Measurements from ENCODE around the gene PAM.

PAM gene

DNA sequence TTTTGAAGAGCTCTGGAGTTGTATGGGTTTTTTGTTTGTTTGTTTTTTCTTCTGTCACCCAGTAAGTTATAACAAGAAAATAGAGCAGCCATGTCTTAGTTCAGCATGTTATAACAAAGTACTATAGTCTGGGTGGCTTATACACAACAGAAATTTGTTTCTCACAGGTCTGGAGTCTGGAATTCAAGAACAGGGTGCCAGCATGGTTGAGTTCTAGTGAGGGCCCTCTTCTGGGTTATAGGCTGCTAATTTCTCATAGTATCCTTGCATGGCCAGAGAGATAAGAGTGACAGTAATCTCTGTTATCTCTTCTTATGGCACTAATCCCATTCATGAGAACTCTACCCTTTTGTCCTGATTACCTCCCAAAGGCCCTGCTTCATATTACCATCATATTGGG lies 250.2 kb downstream of the PAM start:
- TF ChIP-seq, protein P1, sequence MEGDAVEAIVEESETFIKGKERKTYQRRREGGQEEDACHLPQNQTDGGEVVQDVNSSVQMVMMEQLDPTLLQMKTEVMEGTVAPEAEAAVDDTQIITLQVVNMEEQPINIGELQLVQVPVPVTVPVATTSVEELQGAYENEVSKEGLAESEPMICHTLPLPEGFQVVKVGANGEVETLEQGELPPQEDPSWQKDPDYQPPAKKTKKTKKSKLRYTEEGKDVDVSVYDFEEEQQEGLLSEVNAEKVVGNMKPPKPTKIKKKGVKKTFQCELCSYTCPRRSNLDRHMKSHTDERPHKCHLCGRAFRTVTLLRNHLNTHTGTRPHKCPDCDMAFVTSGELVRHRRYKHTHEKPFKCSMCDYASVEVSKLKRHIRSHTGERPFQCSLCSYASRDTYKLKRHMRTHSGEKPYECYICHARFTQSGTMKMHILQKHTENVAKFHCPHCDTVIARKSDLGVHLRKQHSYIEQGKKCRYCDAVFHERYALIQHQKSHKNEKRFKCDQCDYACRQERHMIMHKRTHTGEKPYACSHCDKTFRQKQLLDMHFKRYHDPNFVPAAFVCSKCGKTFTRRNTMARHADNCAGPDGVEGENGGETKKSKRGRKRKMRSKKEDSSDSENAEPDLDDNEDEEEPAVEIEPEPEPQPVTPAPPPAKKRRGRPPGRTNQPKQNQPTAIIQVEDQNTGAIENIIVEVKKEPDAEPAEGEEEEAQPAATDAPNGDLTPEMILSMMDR (IDR thresholded peaks at IDR 0.05; ENCODE audit: insufficient read depth, low read length, poor library complexity, severe bottlenecking) = no peak
- Histone ChIP-seq H3K27me3 (replicated peaks; ENCODE audit: control insufficient read depth, insufficient read depth, low read length) (no peaks in the 10 kb centered on the region), H3K36me3 (ENCODE audit: control insufficient read depth, insufficient read depth, low read length) (no peaks in the 10 kb centered on the region), H3K4me3 (replicated peaks; ENCODE audit: low read depth, low read length) (no peak overlapping the region)
- no peak for DNase-seq (ENCODE audit: extremely low read depth, insufficient read length)

DNA sequence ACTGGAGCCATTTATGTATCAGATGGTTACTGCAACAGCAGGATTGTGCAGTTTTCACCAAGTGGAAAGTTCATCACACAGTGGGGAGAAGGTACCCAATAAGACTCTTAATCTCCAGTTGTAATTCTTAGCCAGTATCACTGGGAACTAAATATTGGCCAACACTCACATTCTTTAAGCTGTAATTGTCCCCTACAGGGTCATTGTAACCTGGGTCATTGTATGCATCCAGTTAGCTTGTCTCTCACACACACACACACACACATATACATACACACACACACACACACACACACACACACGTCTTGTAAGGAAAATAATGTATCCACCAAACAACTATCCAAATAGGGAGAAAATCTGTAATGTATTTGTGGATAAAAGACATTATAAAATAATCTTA lies 251.8 kb downstream of the PAM start:
- Histone ChIP-seq H3K36me3 (ENCODE audit: control insufficient read depth, insufficient read depth, low read length) (no peaks in the 10 kb centered on the region), H3K27me3 (replicated peaks; ENCODE audit: control insufficient read depth, insufficient read depth, low read length) (no peaks in the 10 kb centered on the region), H3K4me3 (replicated peaks; ENCODE audit: low read depth, low read length) (no peak overlapping the region)
- TF ChIP-seq, protein P1 (IDR thresholded peaks at IDR 0.05; ENCODE audit: insufficient read depth, low read length, poor library complexity, severe bottlenecking) = no peak
- no peak for DNase-seq (ENCODE audit: extremely low read depth, insufficient read length)

DNA sequence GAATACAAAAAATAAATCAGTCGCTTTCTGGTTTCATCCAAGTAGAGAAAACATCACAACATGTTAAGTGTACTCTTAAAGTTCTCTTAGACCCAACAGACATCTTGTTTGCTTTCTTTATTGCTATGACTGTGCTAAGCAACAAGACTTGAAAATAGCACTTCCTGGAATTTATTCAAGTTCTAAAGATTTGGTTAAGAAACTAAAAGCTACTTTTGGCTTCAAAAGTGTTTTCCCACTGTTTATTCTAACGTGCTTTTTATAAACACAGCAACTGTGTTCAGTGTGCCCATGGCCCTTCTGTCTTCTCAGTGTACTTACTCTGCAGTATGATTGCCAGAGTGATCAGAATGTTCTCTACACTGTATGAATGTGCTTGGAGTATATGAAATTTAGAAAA lies 255.1 kb downstream of the PAM start:
- H3K4me3 ChIP-seq (replicated peaks; ENCODE audit: low read depth, low read length) = no peak overlapping the region
- H3K36me3 ChIP-seq (ENCODE audit: control insufficient read depth, insufficient read depth, low read length) = no peaks in the 10 kb centered on the region
- no peaks in the 10 kb centered on the region for H3K27me3 ChIP-seq (replicated peaks; ENCODE audit: control insufficient read depth, insufficient read depth, low read length)
- no peak for DNase-seq (ENCODE audit: extremely low read depth, insufficient read length)
- TF ChIP-seq, protein P1 (IDR thresholded peaks at IDR 0.05; ENCODE audit: insufficient read depth, low read length, poor library complexity, severe bottlenecking) = no peak

DNA sequence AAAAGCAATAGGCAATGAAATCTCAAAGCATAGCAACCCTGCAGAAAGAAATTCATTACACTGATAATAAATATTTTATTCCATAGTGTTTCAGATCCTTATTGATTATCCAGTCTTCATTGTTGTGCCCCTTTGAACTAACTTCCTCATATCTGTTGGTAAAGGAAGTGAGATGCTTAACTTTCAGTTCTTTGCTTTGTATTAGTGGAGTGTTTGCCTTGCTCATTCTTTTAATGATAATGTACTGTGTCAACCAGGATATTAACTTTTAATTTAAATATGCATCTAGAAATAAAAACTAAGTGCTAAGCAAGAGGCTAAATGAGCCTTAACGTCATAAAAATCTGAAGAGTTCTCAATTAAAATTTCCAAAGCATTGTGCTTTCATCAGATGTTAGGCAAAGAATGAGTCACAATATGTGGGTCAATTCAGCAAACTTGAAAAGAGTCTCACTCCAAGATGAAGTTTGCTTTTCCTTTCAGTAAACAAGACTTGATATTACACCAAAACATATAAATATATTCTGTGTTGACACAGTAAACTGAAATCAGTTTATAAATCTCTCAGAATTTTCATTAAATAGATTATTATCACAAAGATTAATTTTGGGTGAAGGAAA lies 258.9 kb downstream of the PAM start:
- Histone ChIP-seq H3K27me3 (replicated peaks; ENCODE audit: control insufficient read depth, insufficient read depth, low read length) (no peaks in the 10 kb centered on the region), H3K4me3 (replicated peaks; ENCODE audit: low read depth, low read length) (no peak overlapping the region), H3K36me3 (ENCODE audit: control insufficient read depth, insufficient read depth, low read length) (no peaks in the 10 kb centered on the region)
- TF ChIP-seq, protein P1 (IDR thresholded peaks at IDR 0.05; ENCODE audit: insufficient read depth, low read length, poor library complexity, severe bottlenecking) = no peak
- no peak for DNase-seq (ENCODE audit: extremely low read depth, insufficient read length)

DNA sequence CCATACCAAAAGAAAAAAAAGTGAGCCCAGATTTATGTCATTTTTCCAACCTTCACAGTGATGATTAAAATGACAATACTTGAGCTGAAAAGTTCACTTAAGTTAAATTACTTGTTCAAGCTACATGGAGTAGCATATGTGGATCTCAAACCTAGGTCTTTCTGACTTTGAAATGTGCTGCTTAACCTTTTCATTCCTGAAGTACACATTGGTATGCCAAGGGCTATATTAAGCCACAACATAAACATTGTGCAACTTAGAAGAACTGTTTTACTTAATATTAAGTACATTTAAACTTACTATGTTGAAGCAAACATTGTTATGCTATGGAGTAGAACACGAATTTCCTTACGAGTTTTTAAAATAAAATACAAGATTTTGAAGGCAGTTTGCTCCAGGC lies 259.9 kb downstream of the PAM start:
- Histone ChIP-seq H3K27me3 (replicated peaks; ENCODE audit: control insufficient read depth, insufficient read depth, low read length) (no peaks in the 10 kb centered on the region), H3K4me3 (replicated peaks; ENCODE audit: low read depth, low read length) (no peak overlapping the region), H3K36me3 (ENCODE audit: control insufficient read depth, insufficient read depth, low read length) (no peaks in the 10 kb centered on the region)
- DNase-seq (ENCODE audit: extremely low read depth, insufficient read length) = no peak
- TF ChIP-seq, protein P1 (IDR thresholded peaks at IDR 0.05; ENCODE audit: insufficient read depth, low read length, poor library complexity, severe bottlenecking) = no peak

DNA sequence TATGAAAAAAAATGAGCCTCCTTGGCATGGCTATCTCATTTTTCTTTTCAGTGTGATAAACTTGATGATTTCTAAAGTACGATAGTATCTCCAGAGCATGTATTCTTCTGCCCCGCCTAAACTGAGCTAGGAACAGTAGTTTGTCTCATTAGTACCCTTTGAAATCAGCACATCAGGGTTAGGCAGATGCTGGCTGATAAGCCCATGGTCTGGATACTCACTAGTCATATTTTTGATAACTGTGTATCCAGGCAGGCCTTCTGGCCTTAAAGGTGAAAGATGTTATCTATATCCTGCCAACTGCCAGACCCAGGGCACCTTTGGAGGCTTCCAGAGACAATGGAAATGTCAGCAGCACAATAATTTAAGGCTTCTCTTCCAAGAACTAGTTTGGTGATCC lies 261.1 kb downstream of the PAM start:
- Histone ChIP-seq H3K36me3 (ENCODE audit: control insufficient read depth, insufficient read depth, low read length) (no peaks in the 10 kb centered on the region), H3K27me3 (replicated peaks; ENCODE audit: control insufficient read depth, insufficient read depth, low read length) (no peaks in the 10 kb centered on the region), H3K4me3 (replicated peaks; ENCODE audit: low read depth, low read length) (no peak overlapping the region)
- no peak for DNase-seq (ENCODE audit: extremely low read depth, insufficient read length)
- TF ChIP-seq, protein P1 (IDR thresholded peaks at IDR 0.05; ENCODE audit: insufficient read depth, low read length, poor library complexity, severe bottlenecking) = no peak
